HFF-Myc (cell line): Measurements from ENCODE around the gene ARHGAP45.
A peak's percentile ranks its signal among the peaks of the same experiment; 100 is the strongest.

Experiments used
- DNase-seq: peaks from one replicate; pipeline ENCODE4 v3.0.0-alpha.2; 2011; ENCODE audit warnings: low read depth; ENCODE audit errors: extremely low read depth
- H3K4me3 ChIP-seq: replicated peaks from 2 replicates; pipeline ENCODE4 v1.5.1; 2011; ENCODE audit warnings: low read depth, mild to moderate bottlenecking, control low read depth, low read length
- TF ChIP-seq, protein P1 (sequence below): IDR thresholded peaks from 2 replicates; pipeline ENCODE4 v1.5.1; 2012; ENCODE audit warnings: mild to moderate bottlenecking, low read depth, low read length, control low read depth; ENCODE audit errors: missing control alignments

Gene ARHGAP45

DNA sequence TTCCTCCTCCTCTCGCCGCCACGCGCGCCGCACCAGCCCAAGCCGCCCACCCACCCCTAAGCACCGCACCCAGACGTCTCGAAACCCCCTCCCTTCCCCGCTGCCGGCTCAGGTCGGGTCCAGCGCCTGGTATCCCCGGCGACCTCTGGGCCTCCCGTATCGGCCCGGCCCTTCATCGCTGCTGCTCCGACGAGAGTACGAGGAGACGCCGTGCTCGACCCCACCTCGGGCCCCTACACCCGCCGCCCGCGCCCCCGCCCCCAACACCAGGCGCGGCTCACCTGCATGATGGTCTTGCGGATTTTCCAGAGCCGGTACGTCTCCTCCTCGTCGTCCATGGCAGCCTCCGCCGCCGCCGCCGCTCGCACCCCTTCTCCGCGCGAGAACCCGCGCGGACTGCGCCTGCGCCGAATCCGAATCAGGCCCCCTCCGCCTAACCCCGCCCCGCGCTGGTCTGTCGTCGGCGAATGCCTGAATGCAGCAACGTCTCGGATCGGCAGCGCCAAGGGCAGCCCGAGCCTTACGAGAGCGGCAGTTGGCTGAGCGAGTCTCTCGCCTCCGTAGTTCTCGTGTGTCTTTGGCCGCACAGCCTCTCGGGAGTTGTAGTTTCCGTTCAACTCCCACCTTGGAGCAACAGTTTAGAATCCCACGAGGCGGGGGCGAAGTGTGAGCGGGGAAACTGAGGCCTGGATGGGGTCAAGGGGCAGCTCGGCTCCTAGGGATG is 28.2 kb downstream of the ARHGAP45 start, which contains the start of gene POLR2E:
TSS of gene POLR2E (minus strand) at position 398 of the 724 bp plus-strand sequence. CDS start at position 338, 60 bp downstream.
- TF ChIP-seq, protein P1, sequence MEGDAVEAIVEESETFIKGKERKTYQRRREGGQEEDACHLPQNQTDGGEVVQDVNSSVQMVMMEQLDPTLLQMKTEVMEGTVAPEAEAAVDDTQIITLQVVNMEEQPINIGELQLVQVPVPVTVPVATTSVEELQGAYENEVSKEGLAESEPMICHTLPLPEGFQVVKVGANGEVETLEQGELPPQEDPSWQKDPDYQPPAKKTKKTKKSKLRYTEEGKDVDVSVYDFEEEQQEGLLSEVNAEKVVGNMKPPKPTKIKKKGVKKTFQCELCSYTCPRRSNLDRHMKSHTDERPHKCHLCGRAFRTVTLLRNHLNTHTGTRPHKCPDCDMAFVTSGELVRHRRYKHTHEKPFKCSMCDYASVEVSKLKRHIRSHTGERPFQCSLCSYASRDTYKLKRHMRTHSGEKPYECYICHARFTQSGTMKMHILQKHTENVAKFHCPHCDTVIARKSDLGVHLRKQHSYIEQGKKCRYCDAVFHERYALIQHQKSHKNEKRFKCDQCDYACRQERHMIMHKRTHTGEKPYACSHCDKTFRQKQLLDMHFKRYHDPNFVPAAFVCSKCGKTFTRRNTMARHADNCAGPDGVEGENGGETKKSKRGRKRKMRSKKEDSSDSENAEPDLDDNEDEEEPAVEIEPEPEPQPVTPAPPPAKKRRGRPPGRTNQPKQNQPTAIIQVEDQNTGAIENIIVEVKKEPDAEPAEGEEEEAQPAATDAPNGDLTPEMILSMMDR: no peak
- DNase-seq: peak; percentile 91

DNA sequence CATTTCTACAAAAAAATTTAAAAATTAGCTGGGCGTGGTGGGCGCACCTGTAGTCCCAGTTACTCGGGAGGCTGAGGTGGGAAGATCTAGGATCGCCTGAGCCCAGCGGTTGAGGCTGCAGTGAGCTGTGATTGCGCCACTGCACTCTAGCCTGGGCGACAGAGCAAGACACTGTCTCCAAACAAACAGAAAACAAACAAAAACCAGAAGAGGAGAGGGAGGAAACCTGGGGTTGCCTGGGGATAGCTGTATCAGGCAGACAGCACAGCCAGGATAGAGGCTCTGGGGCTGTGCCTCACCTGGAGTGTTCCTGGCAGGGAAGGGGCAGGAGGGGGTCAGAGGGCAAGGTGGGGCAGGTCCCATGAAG is 30.8 kb downstream of the ARHGAP45 start:
- no peak for DNase-seq
- TF ChIP-seq, protein P1: no peak
- H3K4me3 ChIP-seq: no peak overlapping the region

More for the DNA sequence above, 28.2 kb downstream of the ARHGAP45 start, which contains the start of gene POLR2E:
- peak within 1 kb of the TSS; percentile 98 for H3K4me3 ChIP-seq

DNA sequence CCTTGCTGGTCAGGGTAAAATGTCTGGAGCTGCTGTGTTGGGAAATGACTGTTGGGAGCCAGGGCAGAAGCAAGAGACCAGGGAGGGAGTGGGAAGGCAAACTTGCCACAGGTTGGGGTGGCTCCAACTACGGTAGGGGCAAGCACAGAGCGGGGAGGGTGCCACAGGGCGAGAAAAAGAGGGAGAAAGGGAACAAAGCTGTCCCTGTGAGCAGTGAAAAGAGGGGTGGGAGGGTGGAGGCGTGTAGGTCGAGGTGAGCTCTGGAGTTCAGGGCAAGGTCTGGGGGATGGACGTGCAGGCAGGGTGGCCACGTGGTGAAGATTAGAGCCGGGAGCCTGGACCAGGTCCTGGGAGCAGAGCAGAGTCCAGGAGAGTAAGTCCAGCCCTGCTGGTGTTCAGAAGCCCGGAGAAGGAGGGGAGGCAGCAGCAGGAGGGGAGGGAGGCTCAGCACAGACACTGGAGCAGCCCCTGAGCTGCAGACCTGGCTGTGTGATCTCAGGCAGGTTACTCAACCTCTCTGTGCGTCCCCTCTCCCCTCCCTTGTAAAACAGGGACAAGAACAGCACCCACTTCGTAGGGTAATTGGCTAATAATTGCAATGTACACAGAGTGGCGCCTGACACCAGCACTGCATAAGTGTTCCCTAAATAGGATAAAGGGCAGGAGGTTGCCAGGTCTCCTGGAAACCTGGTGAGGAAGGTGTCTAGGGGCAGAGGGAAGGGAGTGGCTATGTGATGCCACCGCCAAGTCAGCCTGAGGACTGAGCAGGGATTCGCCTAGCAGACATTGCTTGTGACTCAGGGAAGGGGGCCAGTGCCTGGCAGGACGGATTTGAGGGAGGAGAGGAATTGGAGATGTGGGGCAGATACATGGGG is 31.4 kb downstream of the ARHGAP45 start:
- TF ChIP-seq, protein P1: no peak
- no peak for DNase-seq
- H3K4me3 ChIP-seq: no peak overlapping the region

DNA sequence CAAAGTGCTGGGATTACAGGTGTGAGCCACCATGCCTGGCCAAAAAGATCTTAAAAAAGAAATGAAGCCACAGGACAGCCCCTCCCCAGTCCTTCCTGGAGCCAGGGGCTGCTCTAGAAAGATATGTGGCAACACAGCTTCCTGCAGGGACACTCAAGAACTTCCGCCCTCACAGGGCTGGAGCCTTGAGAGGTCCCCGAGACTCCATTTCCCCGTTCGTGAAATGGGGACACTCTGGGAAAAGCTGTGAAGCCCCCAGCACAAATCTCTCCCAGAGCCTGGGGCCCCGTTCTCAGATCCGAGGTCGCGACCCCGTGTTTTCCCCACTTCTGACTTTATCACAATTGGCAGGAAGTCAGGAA is 34.4 kb downstream of the ARHGAP45 start:
- DNase-seq: no peak
- no peak overlapping the region for H3K4me3 ChIP-seq
- TF ChIP-seq, protein P1: no peak

DNA sequence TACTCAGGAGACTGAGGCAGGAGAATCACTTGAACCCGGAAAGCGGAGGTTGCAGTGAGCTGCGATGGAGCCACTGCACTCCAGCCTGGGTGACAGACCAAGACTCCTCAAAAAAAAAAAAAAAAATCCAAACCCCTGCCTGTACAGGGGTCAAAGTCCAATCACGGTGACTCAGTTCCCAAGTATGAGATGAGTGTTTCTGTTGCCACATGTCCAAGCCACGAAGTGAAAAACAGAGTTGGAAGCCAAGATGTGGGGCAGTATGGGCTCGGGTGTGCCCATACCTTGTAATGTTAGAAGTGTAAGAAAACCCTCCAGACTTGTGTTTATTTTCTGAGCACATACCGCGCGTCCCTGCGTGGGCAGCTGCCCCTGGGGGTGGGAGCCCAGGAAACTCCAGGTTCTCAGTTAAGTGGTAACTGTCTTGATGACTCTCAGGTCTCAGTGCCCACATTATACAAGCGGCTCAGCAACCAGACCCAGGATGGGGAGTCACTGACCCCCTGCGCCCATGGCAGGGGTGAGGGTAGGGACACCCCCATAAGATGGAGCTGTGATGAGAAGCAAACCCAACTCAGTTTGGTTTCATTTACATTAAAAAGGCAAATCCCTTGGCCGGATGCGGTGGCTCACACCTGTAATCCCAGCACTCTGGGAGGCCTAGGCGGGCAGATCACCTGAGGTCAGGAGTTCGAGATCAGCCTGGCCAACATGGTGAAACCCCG is 35.6 kb downstream of the ARHGAP45 start:
- TF ChIP-seq, protein P1: no peak
- H3K4me3 ChIP-seq: no peak overlapping the region
- DNase-seq: peak; percentile 99

DNA sequence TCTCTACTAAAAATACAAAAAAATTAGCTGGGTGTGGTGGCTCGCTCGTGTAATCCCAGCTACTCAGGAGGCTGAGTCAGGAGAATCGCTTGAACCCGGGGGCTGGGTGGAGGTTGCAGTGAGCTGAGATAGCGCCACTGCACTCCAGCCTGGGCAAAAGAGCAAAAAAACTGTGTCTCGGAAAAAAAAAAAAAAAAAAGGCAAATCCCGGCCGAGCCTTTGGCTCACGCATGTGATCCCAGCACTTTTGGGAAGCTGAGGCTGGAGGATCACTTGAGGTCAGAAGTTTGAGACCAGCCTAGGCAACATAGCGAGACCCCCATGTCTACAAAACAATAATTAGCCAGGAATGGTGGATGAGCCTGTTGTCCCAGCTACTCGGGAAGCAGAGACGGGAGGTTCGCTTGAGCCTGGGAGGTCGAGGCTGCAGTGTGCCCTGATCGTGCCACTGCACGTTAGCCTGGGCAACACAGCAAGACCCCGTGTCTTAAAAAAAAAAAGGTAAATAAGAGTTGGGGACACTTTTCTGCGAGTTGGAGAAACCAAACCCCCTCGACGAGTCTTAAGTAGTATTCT is 36.3 kb downstream of the ARHGAP45 start:
- TF ChIP-seq, protein P1: no peak
- peak overlapping the region; percentile 18 for H3K4me3 ChIP-seq
- DNase-seq: no peak
